ENCODE measurements around the gene RITA1.

DNA sequence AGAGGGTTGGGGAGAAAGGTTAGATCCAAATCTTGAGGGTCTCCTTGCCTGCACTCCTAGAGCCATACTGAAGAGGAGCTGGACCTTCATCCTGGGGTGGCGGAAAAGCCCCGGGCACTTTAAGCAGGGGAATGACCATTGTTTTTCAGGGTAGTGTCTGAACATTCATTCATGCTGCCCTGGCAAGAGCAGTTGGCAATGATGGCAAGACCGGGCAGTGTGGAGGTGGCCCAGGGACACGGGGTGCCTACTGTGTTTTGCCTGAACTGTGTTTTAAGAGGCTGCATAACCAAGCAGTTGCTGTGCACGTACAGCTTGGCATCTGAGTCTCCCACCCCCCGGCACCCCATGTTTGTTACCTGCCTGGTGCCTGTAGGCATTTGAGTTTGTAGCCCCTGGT, 50.5 kb downstream of the RITA1 start:
- TF ChIP-seq CTCF (IDR thresholded peaks at IDR 0.05) (no peak), EZH2 (IDR thresholded peaks at IDR 0.05; ENCODE audit: borderline replicate concordance, insufficient read depth, low read depth, low read length, poor library complexity, severe bottlenecking) (no peak)
